Upper lobe of right lung (tissue), 1 donor: Measurements from ENCODE around the gene KIT. TPM values are rescaled to one million over a fixed set of nuclear protein-coding genes. Genes with fewer than 3 reads are reported as not detected.

Source experiments
- ATAC-seq: fragments of 200-7000 bp; cut with Tn5 transposase; one replicate; pipeline ENCODE4 v1.9.1; 2020; ENCODE audit warnings: mild to moderate bottlenecking, moderate library complexity
- DNase-seq: peaks from one replicate; pipeline ENCODE4 v3.0.0-alpha.2; 2020
- H3K27ac ChIP-seq: fragments of 200-600 bp; one replicate; pipeline ENCODE4 v1.8.0; 2022
- H3K27me3 ChIP-seq: fragments of 200-600 bp; one replicate; pipeline ENCODE4 v1.8.0; 2022; ENCODE audit warnings: mild to moderate bottlenecking
- H3K36me3 ChIP-seq: fragments of 200-600 bp; one replicate; pipeline ENCODE4 v1.8.0; 2022
- H3K4me1 ChIP-seq: fragments of 200-600 bp; one replicate; pipeline ENCODE4 v1.8.0; 2022
- H3K4me3 ChIP-seq: fragments of 200-600 bp; one replicate; pipeline ENCODE4 v1.8.0; 2022; ENCODE audit warnings: mild to moderate bottlenecking
- H3K9me3 ChIP-seq: fragments of 200-600 bp; one replicate; pipeline ENCODE4 v1.8.0; 2022
- CTCF ChIP-seq: fragments of 200-600 bp; IDR thresholded peaks from one replicate; pipeline ENCODE4 v1.8.0; 2022; ENCODE audit warnings: antibody characterized with exemption
- intact Hi-C: fragments of 100-400 bp; cut with DNase I; formaldehyde crosslinking; loops from one replicate; pipeline ENCODE4 v1.11.0; 2022
- total RNA-seq: library from RNA; stranded (reverse); fragmentation: NEBNext Ultra II Directional; extraction: Animal tissue kit (Norgen Biotek cat#: 25700); gene quantifications from one replicate; pipeline ENCODE4 v1.2.1, GENCODE V29; 2021
- donor health status: DM: no; HTN: yes; CAD: no; lungs with severe emphysema.

Gene KIT
- total RNA-seq, 1 donor from 2014 or later, result 33.3 TPM

GRCh38 chr4:54643958-54644751, 13.6 kb upstream of the KIT start:
- no peaks in the 10 kb centered on the region for H3K4me1 ChIP-seq
- no peaks in the 10 kb centered on the region for H3K36me3 ChIP-seq
- TF ChIP-seq CTCF, result no peak
- H3K9me3 ChIP-seq, result no peaks in the 10 kb centered on the region
- DNase-seq, result no peak
- ATAC-seq, result no peak
- H3K4me3 ChIP-seq, result no peak overlapping the region
- no peaks in the 10 kb centered on the region for H3K27me3 ChIP-seq
- intact Hi-C loops, result no loop called here
- H3K27ac ChIP-seq, result no peak overlapping the region

- intact Hi-C loops, result no loop called here
- DNase-seq (no peak), ATAC-seq (no peak)
- Histone ChIP-seq H3K27me3 (no peaks in the 10 kb centered on the region), H3K9me3 (no peaks in the 10 kb centered on the region), H3K4me1 (no peaks in the 10 kb centered on the region), H3K36me3 (no peaks in the 10 kb centered on the region), H3K27ac (no peak overlapping the region), H3K4me3 (no peak overlapping the region)
- no peak for TF ChIP-seq CTCF
These were observed 11.9 kb upstream of the KIT start for GRCh38 chr4:54645830-54646229.

GRCh38 chr4:54647070-54647469, 10.7 kb upstream of the KIT start:
- no peak overlapping the region for H3K27ac ChIP-seq
- H3K4me1 ChIP-seq, result no peaks in the 10 kb centered on the region
- intact Hi-C loops, result no loop called here
- DNase-seq, result no peak
- TF ChIP-seq CTCF, result no peak
- H3K27me3 ChIP-seq, result no peaks in the 10 kb centered on the region
- H3K9me3 ChIP-seq, result no peaks in the 10 kb centered on the region
- no peak overlapping the region for H3K4me3 ChIP-seq
- no peaks in the 10 kb centered on the region for H3K36me3 ChIP-seq
- no peak for ATAC-seq

- ATAC-seq, result no peak
- Histone ChIP-seq H3K36me3 (no peaks in the 10 kb centered on the region), H3K4me1 (no peaks in the 10 kb centered on the region), H3K27me3 (no peaks in the 10 kb centered on the region), H3K4me3 (no peak overlapping the region), H3K27ac (no peak overlapping the region), H3K9me3 (no peaks in the 10 kb centered on the region)
- TF ChIP-seq CTCF, result no peak
- intact Hi-C loops, result no loop called here
- no peak for DNase-seq
These were observed 6.7 kb upstream of the KIT start for GRCh38 chr4:54651050-54651449.

GRCh38 chr4:54654753-54655152, 3.0 kb upstream of the KIT start:
- ATAC-seq (no peak), DNase-seq (no peak)
- Histone ChIP-seq H3K27ac (no peak overlapping the region), H3K4me3 (no peak overlapping the region), H3K9me3 (no peaks in the 10 kb centered on the region), H3K4me1 (peaks cover 14% of the 10 kb centered on the region), H3K27me3 (peaks cover 13% of the 10 kb centered on the region), H3K36me3 (no peaks in the 10 kb centered on the region)
- no peak for TF ChIP-seq CTCF
- intact Hi-C loops, result no loop called here

- peak overlapping the region; percentile 60 for H3K4me3 ChIP-seq
- peaks cover 31% of the 10 kb centered on the region for H3K27me3 ChIP-seq
- ATAC-seq (no peak), DNase-seq (no peak)
- H3K36me3 ChIP-seq, result no peaks in the 10 kb centered on the region
- intact Hi-C loops, result no loop called here
- no peak overlapping the region for H3K27ac ChIP-seq
- peaks cover 14% of the 10 kb centered on the region for H3K4me1 ChIP-seq
- TF ChIP-seq CTCF, result no peak
- no peaks in the 10 kb centered on the region for H3K9me3 ChIP-seq
These were observed 589 bp upstream of the KIT start for GRCh38 chr4:54657185-54657550.
